ENCODE results near the gene BSPRY. TPM values are rescaled to one million over a fixed set of nuclear protein-coding genes. Genes with fewer than 3 reads are reported as not detected.

BSPRY gene
- total RNA-seq, 2 experiments from 2014 or later, result not detected

DNA sequence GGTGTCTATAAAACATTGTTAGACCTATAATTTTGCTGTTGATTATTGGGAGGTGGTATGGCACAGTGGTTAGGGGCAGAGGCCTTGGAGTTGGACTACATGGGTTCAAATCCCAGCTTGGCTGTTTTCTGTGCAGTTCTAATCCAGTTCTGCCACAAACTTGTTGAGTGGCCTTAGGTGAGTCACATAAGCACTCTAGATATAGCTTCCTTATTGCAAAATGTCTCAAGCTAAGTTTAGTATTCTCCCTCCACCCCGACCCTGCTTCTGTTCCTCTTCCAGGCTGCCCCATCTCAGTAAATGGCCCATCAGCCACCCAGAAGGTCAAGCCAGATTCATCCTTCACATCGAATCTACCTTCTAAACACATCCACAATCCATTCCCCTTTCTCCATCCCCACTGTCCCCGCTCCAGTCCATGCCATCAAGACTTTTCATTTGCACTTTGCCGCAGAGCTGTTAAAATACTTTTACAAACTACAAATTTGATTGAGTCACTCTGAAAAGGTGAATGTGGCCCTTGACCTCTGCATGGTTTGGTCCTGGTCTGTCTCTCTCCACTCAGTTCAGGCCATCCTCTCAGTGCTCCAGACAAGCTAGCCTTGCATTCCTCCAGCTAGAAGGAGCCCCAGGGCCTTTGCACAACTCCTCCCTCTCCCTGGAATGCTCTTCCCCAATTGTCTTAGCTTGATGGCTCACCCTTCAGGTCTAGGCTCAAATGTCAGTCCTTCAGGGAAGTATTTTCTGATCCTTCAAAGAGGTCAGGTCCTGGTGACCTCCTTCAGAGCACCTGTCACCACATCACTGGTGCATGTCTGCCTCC is 37.4 kb downstream of the BSPRY start:
- Mint-ChIP-seq H3K9me3 (no peaks in the 10 kb centered on the region), H3K4me1 (ENCODE audit: low read depth) (no peaks in the 10 kb centered on the region), H3K36me3 (ENCODE audit: low read depth) (peaks cover 47% of the 10 kb centered on the region), H3K27ac (no peak overlapping the region), H3K4me3 (no peak overlapping the region), H3K27me3 (no peaks in the 10 kb centered on the region)
- no peak overlapping the region for H3K4me3 ChIP-seq (ENCODE audit: low read length)
- TF ChIP-seq, protein P1, sequence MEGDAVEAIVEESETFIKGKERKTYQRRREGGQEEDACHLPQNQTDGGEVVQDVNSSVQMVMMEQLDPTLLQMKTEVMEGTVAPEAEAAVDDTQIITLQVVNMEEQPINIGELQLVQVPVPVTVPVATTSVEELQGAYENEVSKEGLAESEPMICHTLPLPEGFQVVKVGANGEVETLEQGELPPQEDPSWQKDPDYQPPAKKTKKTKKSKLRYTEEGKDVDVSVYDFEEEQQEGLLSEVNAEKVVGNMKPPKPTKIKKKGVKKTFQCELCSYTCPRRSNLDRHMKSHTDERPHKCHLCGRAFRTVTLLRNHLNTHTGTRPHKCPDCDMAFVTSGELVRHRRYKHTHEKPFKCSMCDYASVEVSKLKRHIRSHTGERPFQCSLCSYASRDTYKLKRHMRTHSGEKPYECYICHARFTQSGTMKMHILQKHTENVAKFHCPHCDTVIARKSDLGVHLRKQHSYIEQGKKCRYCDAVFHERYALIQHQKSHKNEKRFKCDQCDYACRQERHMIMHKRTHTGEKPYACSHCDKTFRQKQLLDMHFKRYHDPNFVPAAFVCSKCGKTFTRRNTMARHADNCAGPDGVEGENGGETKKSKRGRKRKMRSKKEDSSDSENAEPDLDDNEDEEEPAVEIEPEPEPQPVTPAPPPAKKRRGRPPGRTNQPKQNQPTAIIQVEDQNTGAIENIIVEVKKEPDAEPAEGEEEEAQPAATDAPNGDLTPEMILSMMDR (IDR thresholded peaks at IDR 0.05), result no peak
- H3K9me3 ChIP-seq (ENCODE audit: control insufficient read depth in 1 of 2, insufficient read depth in 1 of 2, low read length in 2 of 2), result no peaks in the 10 kb centered on the region
- no peaks in the 10 kb centered on the region for H3K4me1 ChIP-seq (ENCODE audit: insufficient read depth, low read length)
- POLR2A ChIA-PET, result no interaction called here
- intact Hi-C loops (cut with DNase I, micrococcal nuclease), result no loop called here
- no peak overlapping the region for H3K27ac ChIP-seq (ENCODE audit: low read depth in 1 of 2, low read length in 2 of 2)
- H3K27me3 ChIP-seq (ENCODE audit: control insufficient read depth in 1 of 2, insufficient read depth in 2 of 2, low read length in 2 of 2), result no peaks in the 10 kb centered on the region
- CTCF ChIA-PET, result no interaction called here
- ATAC-seq (ENCODE audit: poor library complexity) (no peak), DNase-seq (no peak)
- H3K36me3 ChIP-seq (ENCODE audit: insufficient read depth, low read length), result peaks cover 41% of the 10 kb centered on the region

DNA sequence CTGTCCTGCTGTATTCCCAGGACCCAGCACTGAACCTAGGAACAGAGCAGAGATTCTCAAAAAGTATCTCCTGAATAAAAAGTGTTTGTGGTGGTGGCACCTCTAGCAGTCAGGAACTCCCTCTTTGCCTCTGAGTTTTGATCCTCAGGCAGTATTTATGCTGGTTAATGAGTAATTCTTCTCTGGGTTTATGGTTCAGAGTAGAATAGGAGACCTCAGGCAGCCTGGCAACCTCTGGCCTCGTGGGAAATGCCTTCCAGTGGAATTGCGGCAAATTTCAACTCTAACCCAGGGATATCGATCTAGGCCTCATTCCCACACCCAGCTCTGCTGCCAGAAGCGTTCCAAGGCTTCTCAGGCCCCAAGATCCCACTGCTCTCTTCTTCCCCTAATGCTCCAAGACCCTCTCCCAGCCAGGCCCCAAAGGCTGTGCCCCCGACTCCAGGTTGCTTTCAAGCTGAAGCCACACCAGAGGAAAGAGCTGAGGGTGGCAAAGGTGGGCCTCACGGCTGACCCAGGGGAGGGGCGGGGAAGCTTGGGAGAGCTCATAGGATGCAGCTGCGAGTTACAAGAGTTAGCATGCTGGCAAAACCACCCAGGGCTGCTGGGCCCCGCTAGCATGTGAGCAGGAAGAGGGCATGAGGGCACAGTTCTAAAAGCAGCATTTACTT is 38.4 kb downstream of the BSPRY start:
- TF ChIP-seq, protein P1 (IDR thresholded peaks at IDR 0.05), result no peak
- CTCF ChIA-PET, result no interaction called here
- H3K36me3 Mint-ChIP-seq (ENCODE audit: low read depth), result peaks cover 56% of the 10 kb centered on the region
- peaks cover 46% of the 10 kb centered on the region for H3K36me3 ChIP-seq (ENCODE audit: insufficient read depth, low read length)
- no peak overlapping the region for H3K27ac Mint-ChIP-seq
- no peak overlapping the region for H3K27ac ChIP-seq (ENCODE audit: low read depth in 1 of 2, low read length in 2 of 2)
- no peaks in the 10 kb centered on the region for H3K9me3 Mint-ChIP-seq
- no peak for DNase-seq
- H3K27me3 Mint-ChIP-seq, result no peaks in the 10 kb centered on the region
- no peak for ATAC-seq (ENCODE audit: poor library complexity)
- no peaks in the 10 kb centered on the region for H3K4me1 ChIP-seq (ENCODE audit: insufficient read depth, low read length)
- H3K9me3 ChIP-seq (ENCODE audit: control insufficient read depth in 1 of 2, insufficient read depth in 1 of 2, low read length in 2 of 2), result no peaks in the 10 kb centered on the region
- H3K27me3 ChIP-seq (ENCODE audit: control insufficient read depth in 1 of 2, insufficient read depth in 2 of 2, low read length in 2 of 2), result no peaks in the 10 kb centered on the region
- H3K4me1 Mint-ChIP-seq (ENCODE audit: low read depth), result no peaks in the 10 kb centered on the region
- POLR2A ChIA-PET, result no interaction called here
- no peak overlapping the region for H3K4me3 ChIP-seq (ENCODE audit: low read length)
- intact Hi-C loops (cut with DNase I, micrococcal nuclease), result no loop called here
- H3K4me3 Mint-ChIP-seq, result no peak overlapping the region

DNA sequence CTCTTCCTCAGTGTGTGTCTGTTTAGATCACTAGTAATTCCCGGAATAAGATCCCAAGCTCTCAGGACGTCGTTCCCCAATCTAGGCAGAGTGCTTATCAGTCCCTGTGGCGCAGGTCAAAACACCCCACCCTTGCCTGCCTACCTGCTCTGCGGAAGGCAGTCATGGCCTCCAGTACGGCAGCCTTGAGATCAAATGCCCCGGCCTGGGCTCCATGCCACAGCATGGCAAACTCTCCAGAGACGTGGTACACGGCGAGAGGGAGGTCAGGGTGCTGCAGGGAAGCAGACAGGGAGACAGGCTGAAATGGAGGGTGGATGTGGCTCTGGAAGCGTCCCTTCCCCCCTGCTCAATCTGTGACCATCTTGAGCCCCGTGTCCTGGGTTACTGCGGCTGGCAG is 39.5 kb downstream of the BSPRY start:
- CTCF ChIA-PET, result no interaction called here
- Histone ChIP-seq H3K27me3 (ENCODE audit: control insufficient read depth in 1 of 2, insufficient read depth in 2 of 2, low read length in 2 of 2) (no peaks in the 10 kb centered on the region), H3K36me3 (ENCODE audit: insufficient read depth, low read length) (peaks cover 52% of the 10 kb centered on the region), H3K9me3 (ENCODE audit: control insufficient read depth in 1 of 2, insufficient read depth in 1 of 2, low read length in 2 of 2) (no peaks in the 10 kb centered on the region), H3K4me1 (ENCODE audit: insufficient read depth, low read length) (no peaks in the 10 kb centered on the region), H3K27ac (ENCODE audit: low read depth in 1 of 2, low read length in 2 of 2) (no peak overlapping the region), H3K4me3 (ENCODE audit: low read length) (no peak overlapping the region)
- ATAC-seq (ENCODE audit: poor library complexity), result no peak
- Mint-ChIP-seq H3K36me3 (ENCODE audit: low read depth) (peaks cover 56% of the 10 kb centered on the region), H3K27me3 (no peaks in the 10 kb centered on the region), H3K27ac (no peak overlapping the region), H3K4me3 (no peak overlapping the region), H3K4me1 (ENCODE audit: low read depth) (no peaks in the 10 kb centered on the region), H3K9me3 (no peaks in the 10 kb centered on the region)
- intact Hi-C loops (cut with DNase I, micrococcal nuclease), result no loop called here
- TF ChIP-seq, protein P1 (IDR thresholded peaks at IDR 0.05), result no peak
- no peak for DNase-seq
- POLR2A ChIA-PET, result interaction anchor here (0.6 kb wide), 1 partner anchor 1018 kb away, joined by 3 read pairs; no protein-coding TSS in a partner anchor
